Measurements from ENCODE around the gene MYO1F. TPM values are rescaled to one million over a fixed set of nuclear protein-coding genes. Genes with fewer than 3 reads are reported as not detected.

Gene MYO1F
- total and polyA plus RNA-seq, 2 donors (not counting 1 experiment from before 2014, with no cell fraction given), result 76.3 to 126 TPM

GRCh38 chr19:8536282-8536681 lies 41.0 kb downstream of the MYO1F start:
- no peak for TF ChIP-seq EZH2 (IDR thresholded peaks at IDR 0.05; ENCODE audit: borderline replicate concordance, insufficient read depth, low read depth, low read length, poor library complexity, severe bottlenecking)
- TF ChIP-seq, protein P1, sequence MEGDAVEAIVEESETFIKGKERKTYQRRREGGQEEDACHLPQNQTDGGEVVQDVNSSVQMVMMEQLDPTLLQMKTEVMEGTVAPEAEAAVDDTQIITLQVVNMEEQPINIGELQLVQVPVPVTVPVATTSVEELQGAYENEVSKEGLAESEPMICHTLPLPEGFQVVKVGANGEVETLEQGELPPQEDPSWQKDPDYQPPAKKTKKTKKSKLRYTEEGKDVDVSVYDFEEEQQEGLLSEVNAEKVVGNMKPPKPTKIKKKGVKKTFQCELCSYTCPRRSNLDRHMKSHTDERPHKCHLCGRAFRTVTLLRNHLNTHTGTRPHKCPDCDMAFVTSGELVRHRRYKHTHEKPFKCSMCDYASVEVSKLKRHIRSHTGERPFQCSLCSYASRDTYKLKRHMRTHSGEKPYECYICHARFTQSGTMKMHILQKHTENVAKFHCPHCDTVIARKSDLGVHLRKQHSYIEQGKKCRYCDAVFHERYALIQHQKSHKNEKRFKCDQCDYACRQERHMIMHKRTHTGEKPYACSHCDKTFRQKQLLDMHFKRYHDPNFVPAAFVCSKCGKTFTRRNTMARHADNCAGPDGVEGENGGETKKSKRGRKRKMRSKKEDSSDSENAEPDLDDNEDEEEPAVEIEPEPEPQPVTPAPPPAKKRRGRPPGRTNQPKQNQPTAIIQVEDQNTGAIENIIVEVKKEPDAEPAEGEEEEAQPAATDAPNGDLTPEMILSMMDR (IDR thresholded peaks at IDR 0.05), result no peak
- Mint-ChIP-seq H3K4me1 (no peaks in the 10 kb centered on the region), H3K9me3 (ENCODE audit: insufficient read depth) (no peaks in the 10 kb centered on the region), H3K4me3 (no peak overlapping the region), H3K27me3 (no peaks in the 10 kb centered on the region), H3K27ac (no peak overlapping the region)
- WGBS (ENCODE audit: insufficient coverage), result 98% methylated on average over 15 of the region's 22 CpGs
- Histone ChIP-seq H2AFZ (ENCODE audit: insufficient read depth, low read depth, low read length, poor library complexity, severe bottlenecking) (no peak overlapping the region), H3K9ac (ENCODE audit: low read length) (no peak overlapping the region), H4K20me1 (ENCODE audit: control insufficient read depth, insufficient read depth, low read length, poor library complexity, severe bottlenecking) (no peaks in the 10 kb centered on the region), H3K27ac (ENCODE audit: low read length in 2 of 2) (no peak overlapping the region), H3K4me2 (replicated peaks; ENCODE audit: low read depth, low read length, poor library complexity, severe bottlenecking) (no peak overlapping the region), H3K27me3 (replicated peaks in 1 of 4; ENCODE audit: control extremely low read depth in 1 of 4, control insufficient read depth in 3 of 4, insufficient read depth in 4 of 4, low read length in 3 of 4) (no peaks in the 10 kb centered on the region), H3K4me1 (ENCODE audit: control insufficient read depth in 2 of 2, insufficient read depth in 2 of 2, low read length in 2 of 2) (no peaks in the 10 kb centered on the region), H3K79me2 (ENCODE audit: control insufficient read depth, insufficient read depth, low read length) (no peaks in the 10 kb centered on the region), H3K9me3 (ENCODE audit: control extremely low read depth in 1 of 3, control insufficient read depth in 2 of 3, insufficient read depth in 1 of 3, low read length in 2 of 3) (no peaks in the 10 kb centered on the region), H3K4me3 (ENCODE audit: control extremely low read depth in 1 of 5, extremely low read depth in 1 of 5, insufficient read depth in 1 of 5, low read depth in 2 of 5, low read length in 4 of 5) (no peak overlapping the region), H3K36me3 (replicated peaks in 1 of 2; ENCODE audit: control extremely low read depth in 1 of 2, control insufficient read depth in 1 of 2, extremely low read depth in 1 of 2, insufficient read depth in 2 of 2, low read length in 1 of 2) (peaks cover 0 to 31% of the 10 kb centered on the region in 2 experiments)
- CTCF ChIA-PET, result no interaction called here
- DNase-seq (no peak), ATAC-seq (ENCODE audit: low read depth) (no peak)
- POLR2A ChIA-PET, result no interaction called here
- intact Hi-C loops (cut with micrococcal nuclease), result no loop called here

DNA sequence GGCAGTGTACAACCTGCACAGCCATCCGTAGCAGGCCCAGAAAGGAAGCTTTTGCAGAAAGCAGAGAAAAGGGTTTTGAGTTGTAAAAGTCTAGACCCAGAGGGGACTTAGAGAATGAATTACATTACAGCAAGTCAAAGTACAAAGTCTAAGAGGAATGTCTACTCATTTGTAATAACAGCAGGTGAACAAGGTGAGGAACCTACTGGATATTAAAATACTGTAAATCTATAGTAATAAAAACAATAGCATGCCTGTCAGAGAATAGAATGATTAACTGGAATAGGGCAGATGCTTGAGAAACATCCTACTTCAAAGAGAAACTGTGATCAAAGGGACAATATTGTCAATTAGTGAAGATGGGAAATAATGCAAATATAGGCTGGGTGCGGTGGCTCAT lies 45.0 kb downstream of the MYO1F start:
- Histone ChIP-seq H3K4me2 (replicated peaks; ENCODE audit: low read depth, low read length, poor library complexity, severe bottlenecking) (no peak overlapping the region), H4K20me1 (ENCODE audit: control insufficient read depth, insufficient read depth, low read length, poor library complexity, severe bottlenecking) (no peaks in the 10 kb centered on the region), H3K9me3 (ENCODE audit: control extremely low read depth in 1 of 3, control insufficient read depth in 2 of 3, insufficient read depth in 1 of 3, low read length in 2 of 3) (no peaks in the 10 kb centered on the region), H3K9ac (ENCODE audit: low read length) (no peak overlapping the region), H3K79me2 (ENCODE audit: control insufficient read depth, insufficient read depth, low read length) (no peaks in the 10 kb centered on the region), H3K27me3 (replicated peaks in 1 of 4; ENCODE audit: control extremely low read depth in 1 of 4, control insufficient read depth in 3 of 4, insufficient read depth in 4 of 4, low read length in 3 of 4) (no peaks in the 10 kb centered on the region), H3K36me3 (replicated peaks in 1 of 2; ENCODE audit: control extremely low read depth in 1 of 2, control insufficient read depth in 1 of 2, extremely low read depth in 1 of 2, insufficient read depth in 2 of 2, low read length in 1 of 2) (peaks cover 3 to 40% of the 10 kb centered on the region in 2 experiments), H2AFZ (ENCODE audit: insufficient read depth, low read depth, low read length, poor library complexity, severe bottlenecking) (no peak overlapping the region), H3K4me3 (ENCODE audit: control extremely low read depth in 1 of 5, extremely low read depth in 1 of 5, insufficient read depth in 1 of 5, low read depth in 2 of 5, low read length in 4 of 5) (no peak overlapping the region), H3K4me1 (ENCODE audit: control insufficient read depth in 2 of 2, insufficient read depth in 2 of 2, low read length in 2 of 2) (no peaks in the 10 kb centered on the region), H3K27ac (ENCODE audit: low read length in 2 of 2) (no peak overlapping the region)
- Mint-ChIP-seq H3K27ac (no peak overlapping the region), H3K4me3 (no peak overlapping the region), H3K27me3 (no peaks in the 10 kb centered on the region), H3K4me1 (no peaks in the 10 kb centered on the region), H3K9me3 (ENCODE audit: insufficient read depth) (no peaks in the 10 kb centered on the region)
- no peak for ATAC-seq (ENCODE audit: low read depth)
- no peak for DNase-seq
- POLR2A ChIA-PET, result no interaction called here
- intact Hi-C loops (cut with micrococcal nuclease), result no loop called here
- CTCF ChIA-PET, result no interaction called here
- WGBS (ENCODE audit: insufficient coverage), result 100% methylated on average over 2 of the region's 2 CpGs
- TF ChIP-seq, protein P1 (IDR thresholded peaks at IDR 0.05), result no peak
- TF ChIP-seq EZH2 (IDR thresholded peaks at IDR 0.05; ENCODE audit: borderline replicate concordance, insufficient read depth, low read depth, low read length, poor library complexity, severe bottlenecking), result no peak

Data from B cell (primary cell).